ENCODE data around the gene PHLDB2. TPM values are rescaled to one million over a fixed set of nuclear protein-coding genes. Genes with fewer than 3 reads are reported as not detected.

Gene PHLDB2
- total and polyA plus RNA-seq, 2 of the 13 experiments (the other 11 are each of a cell fraction or from before 2014, with no cell fraction given) = 8.4 to 23.6 TPM

GRCh38 chr3:111978583-111979433, 119.7 kb downstream of the PHLDB2 start, which contains the start of gene ABHD10 (continued):
- TF ChIP-seq KIAA2018 (CRISPR knock-in tag; IDR thresholded peaks at IDR 0.05; ENCODE audit: borderline replicate concordance) = peak; percentile 94; the same call in 1 of the 2 replicates
- TF ChIP-seq ATF3 (CRISPR knock-in tag; IDR thresholded peaks at IDR 0.05) = no peak; the same call in 1 of the 2 replicates
- peak; percentile 31 for TF ChIP-seq TEAD3 (CRISPR knock-in tag; optimal IDR thresholded peaks at IDR 0.05; ENCODE audit: borderline replicate concordance)
- TF ChIP-seq KLF11 (CRISPR knock-in tag; IDR thresholded peaks at IDR 0.05) = peak; percentile 48; the same call in 1 of the 2 replicates
- peak; percentile 93 for TF ChIP-seq ARNT2 (CRISPR knock-in tag; IDR thresholded peaks at IDR 0.05; ENCODE audit: low read depth)
- TF ChIP-seq PRDM15 (CRISPR knock-in tag; IDR thresholded peaks at IDR 0.05) = no peak
- no peak for TF ChIP-seq ZNF234 (CRISPR knock-in tag; conservative IDR thresholded peaks at IDR 0.05)
- TF ChIP-seq TCF12 (IDR thresholded peaks at IDR 0.05) = no peak
- no peak for TF ChIP-seq TCF12 (CRISPR knock-in tag; IDR thresholded peaks at IDR 0.05)
- no peak for TF ChIP-seq ZBTB49 (CRISPR knock-in tag; IDR thresholded peaks at IDR 0.05; ENCODE audit: borderline replicate concordance)
